ENCODE results near the gene PXDN. TPM values are rescaled to one million over a fixed set of nuclear protein-coding genes. Genes with fewer than 3 reads are reported as not detected.
A peak's percentile ranks its signal among the peaks of the same experiment; 100 is the strongest.

The PXDN gene
- total and polyA plus RNA-seq, 2 of the 4 experiments (the other 2 are of a cell fraction) = 153 to 332 TPM

DNA sequence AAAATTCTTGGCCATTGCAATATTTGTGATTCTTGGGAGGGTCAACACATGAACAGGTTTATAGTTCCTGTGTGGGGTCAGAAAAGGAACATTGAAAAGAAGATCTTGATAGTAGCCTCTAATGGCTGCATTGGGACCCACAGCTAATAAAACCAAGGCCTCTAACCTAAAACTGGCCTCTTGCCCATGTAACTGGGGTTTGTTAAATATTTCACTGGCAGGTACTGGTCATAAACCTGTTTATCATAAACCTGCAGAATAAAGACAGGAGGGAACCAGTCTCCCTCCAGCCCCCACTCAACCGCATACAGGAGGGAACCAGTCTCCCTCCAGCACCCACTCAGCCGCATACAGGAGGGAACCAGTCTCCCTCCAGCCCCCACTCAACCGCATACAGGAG, 125.3 kb downstream of the PXDN start:
- in situ Hi-C loops (cut with MboI; ENCODE audit: low sequenced_read_pairs) = no loop called here
- no CpG with 5 or more reads among the region's 3 CpGs for WGBS, 2 experiments (ENCODE audit: extremely low coverage in 2 of 2, insufficient read length in 1 of 2)
- intact Hi-C loops (cut with micrococcal nuclease) = no loop called here

More for the DNA sequence above, 125.3 kb downstream of the PXDN start:
- CTCF ChIA-PET = no interaction called here
- no peak overlapping the region for H3K27ac ChIP-seq (ENCODE audit: insufficient read depth, low read length)
- TF ChIP-seq CHD1 (IDR thresholded peaks at IDR 0.05; ENCODE audit: low read depth, low read length) (no peak), RFX5 (IDR thresholded peaks at IDR 0.05; ENCODE audit: low read depth, low read length) (no peak), POLR2A (IDR thresholded peaks at IDR 0.05; ENCODE audit: low read depth, low read length) (no peak), SMC3 (IDR thresholded peaks at IDR 0.05; ENCODE audit: low read depth, low read length) (no peak), CEBPB (IDR thresholded peaks at IDR 0.05; ENCODE audit: low read depth, low read length) (no peak), RCOR1 (IDR thresholded peaks at IDR 0.05; ENCODE audit: insufficient replicate concordance, low read length) (no peak), MAFK (IDR thresholded peaks at IDR 0.05; ENCODE audit: low read depth, low read length) (no peak)
- TF ChIP-seq, protein P1, sequence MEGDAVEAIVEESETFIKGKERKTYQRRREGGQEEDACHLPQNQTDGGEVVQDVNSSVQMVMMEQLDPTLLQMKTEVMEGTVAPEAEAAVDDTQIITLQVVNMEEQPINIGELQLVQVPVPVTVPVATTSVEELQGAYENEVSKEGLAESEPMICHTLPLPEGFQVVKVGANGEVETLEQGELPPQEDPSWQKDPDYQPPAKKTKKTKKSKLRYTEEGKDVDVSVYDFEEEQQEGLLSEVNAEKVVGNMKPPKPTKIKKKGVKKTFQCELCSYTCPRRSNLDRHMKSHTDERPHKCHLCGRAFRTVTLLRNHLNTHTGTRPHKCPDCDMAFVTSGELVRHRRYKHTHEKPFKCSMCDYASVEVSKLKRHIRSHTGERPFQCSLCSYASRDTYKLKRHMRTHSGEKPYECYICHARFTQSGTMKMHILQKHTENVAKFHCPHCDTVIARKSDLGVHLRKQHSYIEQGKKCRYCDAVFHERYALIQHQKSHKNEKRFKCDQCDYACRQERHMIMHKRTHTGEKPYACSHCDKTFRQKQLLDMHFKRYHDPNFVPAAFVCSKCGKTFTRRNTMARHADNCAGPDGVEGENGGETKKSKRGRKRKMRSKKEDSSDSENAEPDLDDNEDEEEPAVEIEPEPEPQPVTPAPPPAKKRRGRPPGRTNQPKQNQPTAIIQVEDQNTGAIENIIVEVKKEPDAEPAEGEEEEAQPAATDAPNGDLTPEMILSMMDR (conservative IDR thresholded peaks at IDR 0.05; ENCODE audit: low read depth, low read length) = no peak
- TF ChIP-seq, protein P2, sequence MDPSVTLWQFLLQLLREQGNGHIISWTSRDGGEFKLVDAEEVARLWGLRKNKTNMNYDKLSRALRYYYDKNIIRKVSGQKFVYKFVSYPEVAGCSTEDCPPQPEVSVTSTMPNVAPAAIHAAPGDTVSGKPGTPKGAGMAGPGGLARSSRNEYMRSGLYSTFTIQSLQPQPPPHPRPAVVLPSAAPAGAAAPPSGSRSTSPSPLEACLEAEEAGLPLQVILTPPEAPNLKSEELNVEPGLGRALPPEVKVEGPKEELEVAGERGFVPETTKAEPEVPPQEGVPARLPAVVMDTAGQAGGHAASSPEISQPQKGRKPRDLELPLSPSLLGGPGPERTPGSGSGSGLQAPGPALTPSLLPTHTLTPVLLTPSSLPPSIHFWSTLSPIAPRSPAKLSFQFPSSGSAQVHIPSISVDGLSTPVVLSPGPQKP (IDR thresholded peaks at IDR 0.05; ENCODE audit: borderline replicate concordance, low read depth, low read length) = no peak
- H2AK5ac ChIP-seq (ENCODE audit: low read depth, low read length) = no peak overlapping the region
- no peaks in the 10 kb centered on the region for H3K36me3 ChIP-seq (ENCODE audit: control insufficient read depth, insufficient read depth, low read length)
- no peak overlapping the region for H3K18ac ChIP-seq (ENCODE audit: low read depth, low read length)
- no peak overlapping the region for H2BK15ac ChIP-seq (ENCODE audit: low read depth, low read length)
- DNase-seq (no peak), ATAC-seq (ENCODE audit: low read depth) (no peak)
- H3K27me3 ChIP-seq (ENCODE audit: control insufficient read depth, insufficient read depth, low read length) = peaks cover 2% of the 10 kb centered on the region; the same call in 1 of the 2 replicates
- H3K79me1 ChIP-seq (ENCODE audit: low read depth in 1 of 2, low read length in 2 of 2) = no peaks in the 10 kb centered on the region
- no peaks in the 10 kb centered on the region for H4K20me1 ChIP-seq (ENCODE audit: insufficient read depth, low read length)
- H3K56ac ChIP-seq (ENCODE audit: extremely low read depth, insufficient read depth, low read length) = no peak overlapping the region
- dilution Hi-C loops (cut with HindIII; ENCODE audit: low sequenced_read_pairs, unreplicated experiment) = no loop called here
- H3K9ac ChIP-seq (ENCODE audit: low read depth, low read length) = no peak overlapping the region
- H2BK120ac ChIP-seq (ENCODE audit: low read depth, low read length) = no peak overlapping the region
- H3K4me1 ChIP-seq (ENCODE audit: control insufficient read depth, insufficient read depth, low read length) = peaks cover 1% of the 10 kb centered on the region; the same call in 1 of the 2 replicates
- no peak overlapping the region for H2BK5ac ChIP-seq (ENCODE audit: low read depth, low read length, poor library complexity, severe bottlenecking)
- H3K23ac ChIP-seq (ENCODE audit: low read depth, low read length) = no peak overlapping the region
- no peak overlapping the region for H2AK9ac ChIP-seq (replicated peaks; ENCODE audit: low read depth, low read length, poor library complexity)
- BruUV-seq (replicated peaks) = no TSS peak
- H2AFZ ChIP-seq (replicated peaks; ENCODE audit: low read length, poor library complexity) = peak overlapping the region; percentile 44
- H3K9me1 ChIP-seq (ENCODE audit: insufficient read depth, low read length) = peaks cover 3% of the 10 kb centered on the region; the same call in 1 of the 2 replicates
- POLR2A ChIA-PET (ENCODE audit: unreplicated experiment) = no interaction called here
- H4K5ac ChIP-seq (ENCODE audit: low read depth, low read length) = no peak overlapping the region
- H2BK20ac ChIP-seq (ENCODE audit: low read depth, low read length) = no peak overlapping the region
- H3K9me3 ChIP-seq (ENCODE audit: control insufficient read depth, insufficient read depth, low read length) = no peaks in the 10 kb centered on the region
- no peak overlapping the region for H4K91ac ChIP-seq (ENCODE audit: insufficient read depth, low read depth, low read length)
- H3K14ac ChIP-seq (replicated peaks; ENCODE audit: low read depth, low read length) = no peak overlapping the region
- H3K4me2 ChIP-seq (ENCODE audit: low read depth, low read length) = no peak overlapping the region
- no peak overlapping the region for H4K8ac ChIP-seq (ENCODE audit: low read depth in 2 of 2, low read length in 2 of 2)
- H3K4me3 ChIP-seq (ENCODE audit: insufficient read depth, low read depth, low read length) = no peak overlapping the region
- no peak overlapping the region for H3K4ac ChIP-seq (ENCODE audit: low read depth, low read length)
